Omental fat pad (tissue), 4 donors: Measurements from ENCODE around the gene CEP85L. TPM values are rescaled to one million over a fixed set of nuclear protein-coding genes. Genes with fewer than 3 reads are reported as not detected.

ENCODE experiments used
- ATAC-seq: fragments of 150-250 bp; one replicate; pipeline ENCODE4 v1.9.1; 2016; ENCODE audit warnings: mild to moderate bottlenecking, moderate library complexity; ENCODE audit not compliant: low FRiP score
- DNase-seq: peaks from one replicate; pipeline ENCODE4 v3.0.0-alpha.2; 2019; ENCODE audit warnings: low spot score
- total RNA-seq, 4 donors: library from RNA; depleted of rRNA; stranded (reverse); fragments of >200 nt; gene quantifications; one replicate each; pipeline ENCODE4 v1.1.0, GENCODE V29; 2016
- TF ChIP-seq, protein P1 (sequence below), 3 donors: fragments of 450-650 bp; IDR thresholded peaks; one replicate each; pipeline ENCODE4 v1.5.1; 2016 to 2017; ENCODE audit warnings: antibody characterized with exemption in 3 of 3, mild to moderate bottlenecking in 3 of 3, moderate library complexity in 2 of 3

Gene CEP85L
- total RNA-seq, 4 donors from 2014 or later = 9.7 to 22.6 (median 14.4) TPM

DNA sequence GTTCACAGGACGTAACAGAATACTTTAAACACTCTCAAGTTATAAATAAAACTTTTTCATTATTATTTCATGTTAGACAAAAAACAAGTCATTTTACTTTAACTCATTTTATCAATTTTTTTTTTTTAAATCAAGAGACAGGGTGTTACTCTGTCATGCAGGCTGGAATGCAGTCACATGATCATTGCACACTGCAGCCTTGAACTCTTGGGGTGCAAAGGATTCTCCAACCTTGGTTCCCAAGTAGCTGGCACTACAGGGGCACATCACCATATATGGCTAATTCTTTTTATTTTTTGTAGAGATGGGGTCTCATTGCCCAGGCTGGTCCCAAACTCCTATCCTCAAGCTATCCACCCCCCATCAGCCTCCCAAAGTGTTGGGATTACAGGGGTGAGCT, 89.1 kb downstream of the CEP85L start:
- DNase-seq (no peak), ATAC-seq (no peak)
- TF ChIP-seq, protein P1, sequence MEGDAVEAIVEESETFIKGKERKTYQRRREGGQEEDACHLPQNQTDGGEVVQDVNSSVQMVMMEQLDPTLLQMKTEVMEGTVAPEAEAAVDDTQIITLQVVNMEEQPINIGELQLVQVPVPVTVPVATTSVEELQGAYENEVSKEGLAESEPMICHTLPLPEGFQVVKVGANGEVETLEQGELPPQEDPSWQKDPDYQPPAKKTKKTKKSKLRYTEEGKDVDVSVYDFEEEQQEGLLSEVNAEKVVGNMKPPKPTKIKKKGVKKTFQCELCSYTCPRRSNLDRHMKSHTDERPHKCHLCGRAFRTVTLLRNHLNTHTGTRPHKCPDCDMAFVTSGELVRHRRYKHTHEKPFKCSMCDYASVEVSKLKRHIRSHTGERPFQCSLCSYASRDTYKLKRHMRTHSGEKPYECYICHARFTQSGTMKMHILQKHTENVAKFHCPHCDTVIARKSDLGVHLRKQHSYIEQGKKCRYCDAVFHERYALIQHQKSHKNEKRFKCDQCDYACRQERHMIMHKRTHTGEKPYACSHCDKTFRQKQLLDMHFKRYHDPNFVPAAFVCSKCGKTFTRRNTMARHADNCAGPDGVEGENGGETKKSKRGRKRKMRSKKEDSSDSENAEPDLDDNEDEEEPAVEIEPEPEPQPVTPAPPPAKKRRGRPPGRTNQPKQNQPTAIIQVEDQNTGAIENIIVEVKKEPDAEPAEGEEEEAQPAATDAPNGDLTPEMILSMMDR (IDR thresholded peaks at IDR 0.05) = no peak

DNA sequence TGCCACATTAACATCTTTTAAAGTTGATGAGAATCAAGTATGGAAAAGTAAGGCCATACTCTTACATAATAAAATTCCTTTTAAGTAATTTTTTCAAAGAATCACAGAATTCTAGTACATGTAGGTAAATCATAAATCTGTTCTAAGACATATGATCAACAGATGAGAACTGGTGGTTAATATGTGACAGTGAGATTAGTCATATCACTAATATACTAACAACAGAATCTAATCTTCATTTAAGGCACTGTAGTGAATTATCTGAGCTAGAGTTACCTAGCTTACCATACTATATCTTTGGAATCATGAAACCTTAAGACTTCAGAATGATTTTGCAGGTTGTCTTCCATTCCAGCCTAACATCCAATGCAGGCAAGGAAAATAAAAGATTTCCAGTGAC, 91.7 kb downstream of the CEP85L start:
- ATAC-seq (no peak), DNase-seq (no peak)
- TF ChIP-seq, protein P1 (IDR thresholded peaks at IDR 0.05) = no peak

DNA sequence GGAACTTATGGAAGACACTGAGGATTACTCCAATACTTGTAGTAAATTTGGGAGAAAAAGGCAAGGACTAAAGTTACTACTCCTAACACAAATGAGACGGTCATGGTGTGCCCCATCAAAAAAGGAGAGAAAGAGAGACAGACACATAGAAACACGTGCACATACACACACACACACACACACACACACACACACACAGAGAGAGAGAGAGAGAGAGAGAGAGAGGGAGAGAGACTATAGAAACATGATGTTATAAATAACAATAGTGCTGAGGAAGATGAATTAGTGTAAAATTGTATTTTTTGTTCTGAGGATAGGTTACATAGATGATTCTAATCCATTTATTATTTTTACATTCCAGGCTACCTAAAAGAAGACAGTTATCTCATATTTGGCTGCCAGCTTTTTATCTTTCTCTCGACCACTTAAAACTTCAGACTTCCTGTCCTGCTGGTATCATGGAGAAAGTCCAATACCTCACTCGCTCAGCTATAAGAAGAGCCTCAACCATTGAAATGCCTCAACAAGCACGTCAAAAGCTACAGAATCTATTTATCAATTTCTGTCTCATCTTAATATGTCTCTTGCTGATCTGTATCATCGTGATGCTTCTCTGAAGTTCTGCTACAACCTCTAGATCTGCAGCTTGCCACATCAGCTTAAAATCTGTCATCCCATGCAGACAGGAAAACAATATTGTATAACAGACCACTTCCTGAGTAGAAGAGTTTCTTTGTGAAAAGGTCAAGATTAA, 92.8 kb downstream of the CEP85L start:
- ATAC-seq (no peak), DNase-seq (no peak)
- TF ChIP-seq, protein P1 (IDR thresholded peaks at IDR 0.05) = no peak

DNA sequence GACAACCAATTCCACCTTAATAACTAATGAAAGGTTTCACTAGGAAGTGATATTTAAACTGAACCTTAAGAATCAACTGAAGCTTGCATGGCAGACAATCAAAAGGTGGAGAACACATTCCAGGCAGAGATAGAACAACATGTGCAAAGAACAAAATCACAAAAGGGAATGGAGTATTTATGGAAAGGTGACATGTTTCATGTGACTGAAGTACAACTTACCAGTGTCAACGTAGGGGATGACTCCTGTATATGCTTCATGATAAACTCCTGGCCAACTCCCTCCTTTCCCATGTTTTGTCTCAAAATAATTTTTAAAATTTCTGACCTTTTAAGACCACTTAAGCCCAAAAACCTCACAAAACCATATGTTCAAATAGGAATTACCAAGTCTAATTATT, 96.7 kb downstream of the CEP85L start:
- DNase-seq (no peak), ATAC-seq (no peak)
- TF ChIP-seq, protein P1 (IDR thresholded peaks at IDR 0.05) = no peak

DNA sequence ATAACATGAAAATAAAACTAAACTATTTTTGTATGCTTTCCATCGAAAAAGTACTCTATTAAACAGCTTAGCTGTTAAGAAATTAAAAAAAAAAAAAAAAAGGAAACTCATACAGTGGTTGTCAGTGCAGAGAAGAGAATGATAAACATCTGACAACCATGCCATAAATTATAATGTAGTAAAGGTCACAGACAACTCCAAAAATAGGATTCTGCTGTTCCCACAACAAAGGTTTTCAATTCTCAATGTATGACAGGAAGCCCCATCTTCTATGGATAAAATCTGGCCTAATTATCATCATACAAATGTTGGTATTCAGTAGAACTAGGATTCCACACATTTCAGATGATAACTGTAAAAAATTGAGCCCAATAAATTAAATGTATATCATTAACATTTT, 98.3 kb downstream of the CEP85L start:
- DNase-seq = no peak
- TF ChIP-seq, protein P1 (IDR thresholded peaks at IDR 0.05) = no peak
- ATAC-seq = no peak

DNA sequence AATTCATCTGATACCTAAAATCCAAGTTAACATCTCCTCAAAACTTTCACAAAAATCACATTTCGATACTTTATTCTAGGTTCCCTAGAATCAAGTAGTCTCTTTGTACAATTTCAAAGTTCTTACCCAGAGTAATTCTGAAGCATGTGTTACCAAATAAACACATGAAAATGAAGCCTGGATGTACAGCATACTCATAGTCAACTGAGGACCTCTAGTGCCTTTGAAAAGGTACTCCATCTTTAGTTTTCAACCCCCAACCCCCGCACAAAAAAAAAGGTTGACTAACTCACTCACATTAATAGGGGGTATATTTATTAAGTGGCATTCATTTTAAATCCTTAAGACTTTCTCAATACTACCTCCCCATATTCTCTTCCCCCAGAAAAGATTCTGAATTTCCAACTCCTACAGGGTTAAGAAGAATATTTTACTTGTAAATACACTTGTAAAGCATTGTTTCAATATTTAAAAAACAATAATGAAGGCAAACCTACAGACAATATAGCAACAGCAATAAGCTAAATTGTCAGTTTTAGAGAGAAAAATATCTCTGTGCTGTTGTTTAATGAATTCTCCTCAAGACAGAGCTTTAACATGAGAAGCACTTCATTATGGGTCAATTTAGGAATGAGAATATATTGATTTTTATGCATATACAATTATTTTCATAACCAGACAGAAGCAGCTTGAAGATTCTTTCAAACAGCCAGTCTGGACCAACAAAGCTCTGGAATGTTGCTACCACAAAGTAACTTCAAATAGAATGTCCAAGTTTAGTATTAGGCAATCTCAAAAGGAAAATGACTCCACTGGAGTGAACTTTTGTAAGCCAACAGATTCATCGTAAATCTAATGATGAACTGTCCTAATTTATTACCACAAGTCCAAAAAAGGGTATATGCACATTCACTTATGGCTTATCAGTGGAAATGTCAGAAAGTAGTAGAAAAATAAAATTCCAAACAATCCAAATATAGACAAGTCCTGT, 100.0 kb downstream of the CEP85L start:
- TF ChIP-seq, protein P1 (IDR thresholded peaks at IDR 0.05) = no peak
- peak; percentile 78 for ATAC-seq
- no peak for DNase-seq
